ENCODE data around the gene PLCB2. TPM values are rescaled to one million over a fixed set of nuclear protein-coding genes. Genes with fewer than 3 reads are reported as not detected.
A peak's percentile ranks its signal among the peaks of the same experiment; 100 is the strongest.

PLCB2 gene
- total and polyA plus RNA-seq, 2 experiments from 2014 or later, result 9.5 to 13.8 TPM

DNA sequence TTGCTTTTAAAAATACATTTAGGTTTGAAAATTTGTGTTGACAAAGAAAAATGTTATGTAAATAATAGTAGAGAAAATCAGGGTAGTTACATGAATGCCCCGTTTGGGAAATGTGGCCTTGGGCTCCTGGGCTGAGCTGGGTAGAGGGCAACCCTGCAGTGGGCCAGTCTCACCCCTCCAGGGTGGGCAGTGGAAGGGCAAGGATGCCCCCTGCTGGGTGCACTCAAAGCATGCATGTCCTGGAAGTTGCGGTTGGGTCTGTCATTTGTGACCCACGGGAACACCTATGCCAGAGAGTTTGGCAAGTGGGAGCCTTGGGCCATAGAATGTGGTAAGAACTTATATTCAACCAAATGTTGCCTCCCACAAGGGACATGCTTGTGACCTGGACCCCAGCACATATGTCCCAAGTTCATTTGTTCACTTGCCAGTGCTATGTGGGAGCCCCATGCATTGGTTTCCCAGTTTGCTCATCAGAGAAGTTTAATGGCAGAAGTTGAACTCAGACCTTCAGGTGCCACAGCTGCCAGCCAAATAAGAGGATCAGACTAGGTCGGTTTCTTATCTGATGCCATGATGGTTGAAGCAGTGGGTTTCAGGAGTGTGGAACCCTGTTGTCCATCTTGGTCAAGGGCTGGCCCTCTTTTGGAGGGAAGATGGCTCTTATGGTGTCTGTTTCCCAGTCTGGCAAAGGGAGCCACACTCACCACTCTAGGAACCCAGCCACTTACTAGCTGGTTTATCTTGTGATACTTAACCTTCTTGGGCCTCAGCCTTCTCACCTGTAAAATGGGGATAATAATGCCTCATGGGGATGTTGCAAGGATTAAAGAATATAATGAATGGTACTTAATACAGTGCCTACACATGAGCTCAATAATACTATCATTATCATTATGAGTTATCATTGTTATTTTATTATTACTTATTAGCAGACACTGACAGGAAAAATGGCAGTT is 2.5 kb upstream of the PLCB2 start:
- H3K4me3 Mint-ChIP-seq, result no peak overlapping the region; the same call in 2 of the 3 replicates
- DNase-seq (ENCODE audit: low spot score) (peak; percentile 87), ATAC-seq (peak; percentile 74)
- H3K27me3 Mint-ChIP-seq (ENCODE audit: insufficient read depth, low read depth, poor library complexity), result peaks cover 10% of the 10 kb centered on the region
- H3K27me3 ChIP-seq (ENCODE audit: insufficient read depth), result peaks cover 3% of the 10 kb centered on the region; the same call in 1 of the 2 replicates
- no peak overlapping the region for H2AFZ ChIP-seq
- H3K9me3 Mint-ChIP-seq, result no peaks in the 10 kb centered on the region; the same call in 2 of the 3 replicates
- peaks cover 29% of the 10 kb centered on the region for H3K4me1 ChIP-seq (ENCODE audit: insufficient read depth)
- H3K4me3 ChIP-seq, result no peak overlapping the region
- H3F3A ChIP-seq (replicated peaks; ENCODE audit: low read depth), result 0 out of 2 replicates have a peak, but pooled peaks cover 5% of the 10 kb centered on the region
- H3K4me1 Mint-ChIP-seq, result peaks cover 31% of the 10 kb centered on the region
- H3K4me2 ChIP-seq, result no peak overlapping the region
- H3K27ac Mint-ChIP-seq, result no peak overlapping the region
- H3K27ac ChIP-seq (ENCODE audit: low read depth), result no peak overlapping the region
- 0 out of 2 replicates have a peak, but pooled peaks cover 7% of the 10 kb centered on the region for H3K9me2 ChIP-seq (ENCODE audit: insufficient read depth)
- H3K36me3 ChIP-seq (ENCODE audit: insufficient read depth), result no peaks in the 10 kb centered on the region
- H3K79me2 ChIP-seq (replicated peaks; ENCODE audit: insufficient read depth), result no peaks in the 10 kb centered on the region
- no peaks in the 10 kb centered on the region for H3K36me3 Mint-ChIP-seq (ENCODE audit: low read depth)
- no peaks in the 10 kb centered on the region for H4K20me1 ChIP-seq (replicated peaks; ENCODE audit: insufficient read depth)
- TF ChIP-seq STAT1 (IDR thresholded peaks at IDR 0.05; ENCODE audit: unreplicated experiment), result no peak
- TF ChIP-seq, protein P1, sequence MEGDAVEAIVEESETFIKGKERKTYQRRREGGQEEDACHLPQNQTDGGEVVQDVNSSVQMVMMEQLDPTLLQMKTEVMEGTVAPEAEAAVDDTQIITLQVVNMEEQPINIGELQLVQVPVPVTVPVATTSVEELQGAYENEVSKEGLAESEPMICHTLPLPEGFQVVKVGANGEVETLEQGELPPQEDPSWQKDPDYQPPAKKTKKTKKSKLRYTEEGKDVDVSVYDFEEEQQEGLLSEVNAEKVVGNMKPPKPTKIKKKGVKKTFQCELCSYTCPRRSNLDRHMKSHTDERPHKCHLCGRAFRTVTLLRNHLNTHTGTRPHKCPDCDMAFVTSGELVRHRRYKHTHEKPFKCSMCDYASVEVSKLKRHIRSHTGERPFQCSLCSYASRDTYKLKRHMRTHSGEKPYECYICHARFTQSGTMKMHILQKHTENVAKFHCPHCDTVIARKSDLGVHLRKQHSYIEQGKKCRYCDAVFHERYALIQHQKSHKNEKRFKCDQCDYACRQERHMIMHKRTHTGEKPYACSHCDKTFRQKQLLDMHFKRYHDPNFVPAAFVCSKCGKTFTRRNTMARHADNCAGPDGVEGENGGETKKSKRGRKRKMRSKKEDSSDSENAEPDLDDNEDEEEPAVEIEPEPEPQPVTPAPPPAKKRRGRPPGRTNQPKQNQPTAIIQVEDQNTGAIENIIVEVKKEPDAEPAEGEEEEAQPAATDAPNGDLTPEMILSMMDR (conservative IDR thresholded peaks at IDR 0.05; ENCODE audit: low read depth in 2 of 2), result peak; percentile 82 to 99

DNA sequence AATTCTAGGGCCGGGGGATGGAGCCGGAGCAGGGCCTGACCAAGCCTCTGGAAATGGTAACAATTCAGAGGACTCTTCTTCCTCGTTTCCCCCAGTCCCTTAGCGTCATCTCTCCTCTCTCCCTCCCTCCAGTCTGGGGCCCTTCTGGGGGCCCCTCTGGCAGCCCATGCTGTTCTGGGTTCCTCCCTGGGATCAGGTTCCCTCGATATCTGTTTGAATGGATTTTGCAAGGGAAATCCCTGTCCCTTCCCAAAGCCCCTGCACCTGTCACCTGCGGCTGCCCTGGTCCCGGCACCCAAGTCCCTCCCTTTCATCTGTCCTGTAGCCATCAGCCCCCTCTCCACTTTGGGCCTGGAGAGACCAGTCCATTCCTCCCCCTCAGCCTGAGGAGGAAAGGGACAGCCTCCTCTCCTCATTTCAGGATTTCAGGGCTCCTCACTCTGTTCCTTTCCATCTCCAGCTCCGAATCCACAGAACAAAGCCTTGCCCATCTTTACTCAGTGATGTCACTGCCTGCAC is 1.7 kb upstream of the PLCB2 start:
- Histone ChIP-seq H4K20me1 (replicated peaks; ENCODE audit: insufficient read depth) (no peaks in the 10 kb centered on the region), H3F3A (replicated peaks; ENCODE audit: low read depth) (0 out of 2 replicates have a peak, but pooled peaks cover 5% of the 10 kb centered on the region), H3K4me3 (no peak overlapping the region; the same call in 1 of the 2 replicates), H3K9me2 (ENCODE audit: insufficient read depth) (no peaks in the 10 kb centered on the region), H3K27me3 (ENCODE audit: insufficient read depth) (peaks cover 3% of the 10 kb centered on the region; the same call in 1 of the 2 replicates), H3K27ac (ENCODE audit: low read depth) (no peak overlapping the region), H3K36me3 (ENCODE audit: insufficient read depth) (no peaks in the 10 kb centered on the region), H3K79me2 (replicated peaks; ENCODE audit: insufficient read depth) (no peaks in the 10 kb centered on the region), H3K4me2 (peak overlapping the region; percentile 73), H3K4me1 (ENCODE audit: insufficient read depth) (peaks cover 29% of the 10 kb centered on the region), H2AFZ (no peak overlapping the region)
- H3K36me3 Mint-ChIP-seq (ENCODE audit: low read depth), result no peaks in the 10 kb centered on the region
- ATAC-seq (no peak; the same call in 2 of the 3 replicates), DNase-seq (ENCODE audit: low spot score) (peak; percentile 31)
- no peak overlapping the region; the same call in 2 of the 3 replicates for H3K4me3 Mint-ChIP-seq
- no peaks in the 10 kb centered on the region; the same call in 2 of the 3 replicates for H3K9me3 Mint-ChIP-seq
- peaks cover 31% of the 10 kb centered on the region for H3K4me1 Mint-ChIP-seq
- peaks cover 10% of the 10 kb centered on the region for H3K27me3 Mint-ChIP-seq (ENCODE audit: insufficient read depth, low read depth, poor library complexity)
- no peak overlapping the region for H3K27ac Mint-ChIP-seq
- TF ChIP-seq NANOG (IDR thresholded peaks at IDR 0.05; ENCODE audit: borderline replicate concordance), result no peak
- TF ChIP-seq ZNF114 (CRISPR knock-in tag; IDR thresholded peaks at IDR 0.05), result no peak
- no peak for TF ChIP-seq POLR2AphosphoS5 (IDR thresholded peaks at IDR 0.05; ENCODE audit: low read depth)
- TF ChIP-seq, protein P2, sequence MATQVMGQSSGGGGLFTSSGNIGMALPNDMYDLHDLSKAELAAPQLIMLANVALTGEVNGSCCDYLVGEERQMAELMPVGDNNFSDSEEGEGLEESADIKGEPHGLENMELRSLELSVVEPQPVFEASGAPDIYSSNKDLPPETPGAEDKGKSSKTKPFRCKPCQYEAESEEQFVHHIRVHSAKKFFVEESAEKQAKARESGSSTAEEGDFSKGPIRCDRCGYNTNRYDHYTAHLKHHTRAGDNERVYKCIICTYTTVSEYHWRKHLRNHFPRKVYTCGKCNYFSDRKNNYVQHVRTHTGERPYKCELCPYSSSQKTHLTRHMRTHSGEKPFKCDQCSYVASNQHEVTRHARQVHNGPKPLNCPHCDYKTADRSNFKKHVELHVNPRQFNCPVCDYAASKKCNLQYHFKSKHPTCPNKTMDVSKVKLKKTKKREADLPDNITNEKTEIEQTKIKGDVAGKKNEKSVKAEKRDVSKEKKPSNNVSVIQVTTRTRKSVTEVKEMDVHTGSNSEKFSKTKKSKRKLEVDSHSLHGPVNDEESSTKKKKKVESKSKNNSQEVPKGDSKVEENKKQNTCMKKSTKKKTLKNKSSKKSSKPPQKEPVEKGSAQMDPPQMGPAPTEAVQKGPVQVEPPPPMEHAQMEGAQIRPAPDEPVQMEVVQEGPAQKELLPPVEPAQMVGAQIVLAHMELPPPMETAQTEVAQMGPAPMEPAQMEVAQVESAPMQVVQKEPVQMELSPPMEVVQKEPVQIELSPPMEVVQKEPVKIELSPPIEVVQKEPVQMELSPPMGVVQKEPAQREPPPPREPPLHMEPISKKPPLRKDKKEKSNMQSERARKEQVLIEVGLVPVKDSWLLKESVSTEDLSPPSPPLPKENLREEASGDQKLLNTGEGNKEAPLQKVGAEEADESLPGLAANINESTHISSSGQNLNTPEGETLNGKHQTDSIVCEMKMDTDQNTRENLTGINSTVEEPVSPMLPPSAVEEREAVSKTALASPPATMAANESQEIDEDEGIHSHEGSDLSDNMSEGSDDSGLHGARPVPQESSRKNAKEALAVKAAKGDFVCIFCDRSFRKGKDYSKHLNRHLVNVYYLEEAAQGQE (IDR thresholded peaks at IDR 0.05; ENCODE audit: unreplicated experiment), result no peak
- TF ChIP-seq, protein P1 (conservative IDR thresholded peaks at IDR 0.05; ENCODE audit: low read depth in 2 of 2), result no peak
- TF ChIP-seq CREB1 (CRISPR knock-in tag; IDR thresholded peaks at IDR 0.05; ENCODE audit: low read depth), result no peak
- TF ChIP-seq, protein P3, sequence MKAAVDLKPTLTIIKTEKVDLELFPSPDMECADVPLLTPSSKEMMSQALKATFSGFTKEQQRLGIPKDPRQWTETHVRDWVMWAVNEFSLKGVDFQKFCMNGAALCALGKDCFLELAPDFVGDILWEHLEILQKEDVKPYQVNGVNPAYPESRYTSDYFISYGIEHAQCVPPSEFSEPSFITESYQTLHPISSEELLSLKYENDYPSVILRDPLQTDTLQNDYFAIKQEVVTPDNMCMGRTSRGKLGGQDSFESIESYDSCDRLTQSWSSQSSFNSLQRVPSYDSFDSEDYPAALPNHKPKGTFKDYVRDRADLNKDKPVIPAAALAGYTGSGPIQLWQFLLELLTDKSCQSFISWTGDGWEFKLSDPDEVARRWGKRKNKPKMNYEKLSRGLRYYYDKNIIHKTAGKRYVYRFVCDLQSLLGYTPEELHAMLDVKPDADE (IDR thresholded peaks at IDR 0.05), result no peak

All from GM23338 (cell line).